GM19328 (cell line): ENCODE measurements around the gene SLC38A8.

ENCODE experiments used
- ATAC-seq: cut with Tn5 transposase; IDR thresholded peaks from one replicate; pipeline ENCODE4 v1.9.1; 2021; ENCODE audit warnings: mild to moderate bottlenecking, moderate library complexity; ENCODE audit not compliant: unreplicated experiment

Gene SLC38A8

GRCh38 chr16:84068783-84069462 lies 26.3 kb upstream of the SLC38A8 start:
- no peak for ATAC-seq

- no peak for ATAC-seq
Observed at GRCh38 chr16:84068041-84068440, 25.4 kb upstream of the SLC38A8 start.

- no peak for ATAC-seq
Observed at GRCh38 chr16:84067640-84068039, 25.0 kb upstream of the SLC38A8 start.

- ATAC-seq = no peak
Observed at GRCh38 chr16:84065536-84066132, 23.0 kb upstream of the SLC38A8 start.

- no peak for ATAC-seq
Observed at GRCh38 chr16:84063980-84064379, 21.4 kb upstream of the SLC38A8 start.

GRCh38 chr16:84062734-84063640 lies 20.4 kb upstream of the SLC38A8 start:
- ATAC-seq = no peak

- no peak for ATAC-seq
Observed at GRCh38 chr16:84061236-84061819, 18.7 kb upstream of the SLC38A8 start.

GRCh38 chr16:84059946-84060901 lies 17.6 kb upstream of the SLC38A8 start:
- ATAC-seq = no peak

GRCh38 chr16:84059111-84059510 lies 16.5 kb upstream of the SLC38A8 start:
- ATAC-seq = no peak

GRCh38 chr16:84058664-84059063 lies 16.1 kb upstream of the SLC38A8 start:
- ATAC-seq = no peak

- no peak for ATAC-seq
Observed at GRCh38 chr16:84058211-84058610, 15.6 kb upstream of the SLC38A8 start.

- ATAC-seq = no peak
Observed at GRCh38 chr16:84056933-84057332, 14.3 kb upstream of the SLC38A8 start.

GRCh38 chr16:84055801-84056634 lies 13.4 kb upstream of the SLC38A8 start:
- no peak for ATAC-seq

GRCh38 chr16:84055366-84055765 lies 12.8 kb upstream of the SLC38A8 start:
- no peak for ATAC-seq

GRCh38 chr16:84054916-84055315 lies 12.3 kb upstream of the SLC38A8 start:
- no peak for ATAC-seq

- ATAC-seq = no peak
Observed at GRCh38 chr16:84054271-84054670, 11.7 kb upstream of the SLC38A8 start.

GRCh38 chr16:84053237-84053636 lies 10.6 kb upstream of the SLC38A8 start:
- no peak for ATAC-seq

GRCh38 chr16:84052071-84052622 lies 9.6 kb upstream of the SLC38A8 start:
- ATAC-seq = no peak

- ATAC-seq = no peak
Observed at GRCh38 chr16:84050316-84050715, 7.7 kb upstream of the SLC38A8 start.
